Gastroesophageal sphincter (tissue), 3 donors: ENCODE measurements around the gene GUCY2C.

Experiments used
- CTCF ChIP-seq, 4 experiments: fragments of 200-600 bp in 2 of 4; fragments of 450-650 bp in 2 of 4; sonication (generic) in 1 of 4; IDR thresholded peaks; one replicate each; pipeline ENCODE4 v1.5.1; 2017 to 2019; ENCODE audit warnings: antibody characterized with exemption in 4 of 4, mild to moderate bottlenecking in 2 of 4, moderate library complexity in 2 of 4
- EP300 ChIP-seq: sonication (generic); formaldehyde crosslinking; IDR thresholded peaks from one replicate; pipeline ENCODE4 v1.6.1; 2017; ENCODE audit warnings: antibody characterized with exemption, mild to moderate bottlenecking
- POLR2AphosphoS5 ChIP-seq: sonication (generic); formaldehyde crosslinking; IDR thresholded peaks from one replicate; pipeline ENCODE4 v1.6.1; 2017; ENCODE audit warnings: antibody characterized with exemption

- TF ChIP-seq CTCF (IDR thresholded peaks at IDR 0.05) = no peak
- TF ChIP-seq POLR2AphosphoS5 = no peak
- no peak for TF ChIP-seq EP300
Observed at GRCh38 chr12:14741153-14741552, 44.8 kb upstream of the GUCY2C start.
